Right lobe of liver (tissue), 4 donors: ENCODE results near the gene NRP2.

Experiments
- POLR2A ChIP-seq: fragments of 450-650 bp; IDR thresholded peaks from one replicate; pipeline ENCODE4 v1.6.1; 2017; ENCODE audit warnings: antibody characterized with exemption, mild to moderate bottlenecking
- TF ChIP-seq, protein P1 (sequence below), 4 donors: fragments of 200-600 bp in 3 of 4; fragments of 450-650 bp in 1 of 4; IDR thresholded peaks; one replicate each; pipeline versions ENCODE4 v1.5.1 to v1.8.0; 2016 to 2022; ENCODE audit warnings: antibody characterized with exemption in 4 of 4, mild to moderate bottlenecking in 2 of 4
- donor health status: DM: no; HTN: no; CAD: no.
- donor health status: DM: no; HTN: no; CAD: no.
- donor health status: DM: no; HTN: yes; CAD: no.

- TF ChIP-seq POLR2A: no peak
- TF ChIP-seq, protein P1, sequence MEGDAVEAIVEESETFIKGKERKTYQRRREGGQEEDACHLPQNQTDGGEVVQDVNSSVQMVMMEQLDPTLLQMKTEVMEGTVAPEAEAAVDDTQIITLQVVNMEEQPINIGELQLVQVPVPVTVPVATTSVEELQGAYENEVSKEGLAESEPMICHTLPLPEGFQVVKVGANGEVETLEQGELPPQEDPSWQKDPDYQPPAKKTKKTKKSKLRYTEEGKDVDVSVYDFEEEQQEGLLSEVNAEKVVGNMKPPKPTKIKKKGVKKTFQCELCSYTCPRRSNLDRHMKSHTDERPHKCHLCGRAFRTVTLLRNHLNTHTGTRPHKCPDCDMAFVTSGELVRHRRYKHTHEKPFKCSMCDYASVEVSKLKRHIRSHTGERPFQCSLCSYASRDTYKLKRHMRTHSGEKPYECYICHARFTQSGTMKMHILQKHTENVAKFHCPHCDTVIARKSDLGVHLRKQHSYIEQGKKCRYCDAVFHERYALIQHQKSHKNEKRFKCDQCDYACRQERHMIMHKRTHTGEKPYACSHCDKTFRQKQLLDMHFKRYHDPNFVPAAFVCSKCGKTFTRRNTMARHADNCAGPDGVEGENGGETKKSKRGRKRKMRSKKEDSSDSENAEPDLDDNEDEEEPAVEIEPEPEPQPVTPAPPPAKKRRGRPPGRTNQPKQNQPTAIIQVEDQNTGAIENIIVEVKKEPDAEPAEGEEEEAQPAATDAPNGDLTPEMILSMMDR (IDR thresholded peaks at IDR 0.05): no peak
Measured at GRCh38 chr2:205739620-205740019, 57.3 kb downstream of the NRP2 start.
